Measurements from ENCODE around the gene M1AP. TPM values are rescaled to one million over a fixed set of nuclear protein-coding genes. Genes with fewer than 3 reads are reported as not detected.

The M1AP gene
- polyA plus RNA-seq, 1 of the 3 experiments (the other 2 are of a cell fraction) = 0.02 TPM

DNA sequence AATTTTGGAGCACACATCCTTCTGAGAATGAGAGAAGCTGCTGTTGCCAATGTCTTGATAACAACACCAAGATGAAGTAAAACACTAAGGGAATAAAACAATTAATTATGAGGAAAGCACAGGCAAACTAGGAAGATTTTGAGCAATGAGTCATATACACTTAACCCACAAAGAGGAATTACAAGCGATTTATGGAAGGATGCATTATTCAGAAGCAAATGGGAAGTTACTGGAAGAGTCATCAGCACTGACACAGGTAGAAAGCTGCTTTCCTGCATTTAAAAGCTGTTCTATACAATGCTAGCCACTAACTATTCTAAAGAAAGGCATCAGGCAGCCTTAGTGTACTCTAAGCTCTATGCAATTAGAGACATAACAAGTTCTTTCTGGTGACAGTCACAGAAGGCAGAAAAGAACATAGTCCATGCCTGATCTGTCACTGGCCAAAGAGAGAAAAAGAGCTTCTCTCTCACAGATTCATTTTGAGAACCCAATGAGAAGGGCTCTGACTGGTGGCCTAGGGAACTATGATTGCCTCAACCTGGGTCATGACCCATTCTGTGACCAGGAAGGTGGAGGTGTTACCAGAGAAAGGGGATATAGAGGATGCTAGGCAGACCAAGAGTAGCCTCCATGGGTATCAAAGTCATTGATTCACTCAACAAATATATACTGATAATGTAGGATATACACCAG is 45.4 kb downstream of the M1AP start:
- no peaks in the 10 kb centered on the region for H3K36me3 ChIP-seq (replicated peaks in 1 of 2; ENCODE audit: control insufficient read depth in 1 of 2, insufficient read depth in 2 of 2, low read length in 1 of 2)
- peaks cover 3 to 4% of the 10 kb centered on the region in 2 experiments; a peak in 3 of 4 replicates for H3K4me1 ChIP-seq (ENCODE audit: control insufficient read depth in 1 of 2, insufficient read depth in 2 of 2, low read depth in 1 of 2, low read length in 1 of 2)
- H3K4me3 ChIP-seq (ENCODE audit: low read depth in 2 of 2, low read length in 1 of 2) = no peak overlapping the region
- H3K9me3 ChIP-seq = no peaks in the 10 kb centered on the region
- H3K27me3 ChIP-seq (ENCODE audit: insufficient read depth) = peaks cover 9% of the 10 kb centered on the region; the same call in 1 of the 2 replicates
- peak overlapping the region; percentile 11; the same call in 1 of the 2 replicates for H3K4me2 ChIP-seq
- ChIA-PET POLR2A (no interaction called here), CTCF (interaction anchor here (1.5 to 4.4 kb wide), 2 partner anchors 14 to 17 kb away, joined by 3 to 13 read pairs; no protein-coding TSS in a partner anchor)
- H3K27ac ChIP-seq (ENCODE audit: low read depth in 2 of 2, low read length in 1 of 2) = peak overlapping the region in 1 of 2 experiments; percentile 89; a peak in 2 of 4 replicates
- WGBS (ENCODE audit: low lambda C conversion rate) = 10% methylated on average over 1 of the region's 1 CpG
- no peak for DNase-seq
- H3F3A ChIP-seq (replicated peaks; ENCODE audit: insufficient read depth) = peaks cover 11% of the 10 kb centered on the region
- H2AFZ ChIP-seq (ENCODE audit: low read depth) = no peak overlapping the region
- no peaks in the 10 kb centered on the region for H3K9me2 ChIP-seq
- H3K79me2 ChIP-seq (ENCODE audit: insufficient read depth) = no peaks in the 10 kb centered on the region; the same call in 1 of the 2 replicates
- TF ChIP-seq RFX5 (IDR thresholded peaks at IDR 0.05; ENCODE audit: low read length) = no peak
- TF ChIP-seq, protein P1, sequence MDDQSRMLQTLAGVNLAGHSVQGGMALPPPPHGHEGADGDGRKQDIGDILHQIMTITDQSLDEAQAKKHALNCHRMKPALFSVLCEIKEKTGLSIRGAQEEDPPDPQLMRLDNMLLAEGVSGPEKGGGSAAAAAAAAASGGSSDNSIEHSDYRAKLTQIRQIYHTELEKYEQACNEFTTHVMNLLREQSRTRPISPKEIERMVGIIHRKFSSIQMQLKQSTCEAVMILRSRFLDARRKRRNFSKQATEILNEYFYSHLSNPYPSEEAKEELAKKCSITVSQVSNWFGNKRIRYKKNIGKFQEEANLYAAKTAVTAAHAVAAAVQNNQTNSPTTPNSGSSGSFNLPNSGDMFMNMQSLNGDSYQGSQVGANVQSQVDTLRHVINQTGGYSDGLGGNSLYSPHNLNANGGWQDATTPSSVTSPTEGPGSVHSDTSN (IDR thresholded peaks at IDR 0.05) = peak; percentile 40; the same call in 1 of the 2 replicates
- TF ChIP-seq GATA2 (CRISPR knock-in tag; IDR thresholded peaks at IDR 0.05) = no peak
- peak; percentile 55 for TF ChIP-seq JUND (IDR thresholded peaks at IDR 0.05)
- no peak for TF ChIP-seq ELF1 (IDR thresholded peaks at IDR 0.05)
- no peak for TF ChIP-seq SMC3 (IDR thresholded peaks at IDR 0.05; ENCODE audit: low read depth, low read length)
- no peak for TF ChIP-seq NFIC (IDR thresholded peaks at IDR 0.05; ENCODE audit: borderline replicate concordance)
- TF ChIP-seq FOSL2 (IDR thresholded peaks at IDR 0.05; ENCODE audit: borderline replicate concordance, low read depth) = peak; percentile 61; the same call in 1 of the 2 replicates
- TF ChIP-seq FOXJ3 (CRISPR knock-in tag; IDR thresholded peaks at IDR 0.05) = no peak
- H4K20me1 ChIP-seq (ENCODE audit: insufficient read depth) = no peaks in the 10 kb centered on the region
- no peak overlapping the region for H3K9ac ChIP-seq

DNA sequence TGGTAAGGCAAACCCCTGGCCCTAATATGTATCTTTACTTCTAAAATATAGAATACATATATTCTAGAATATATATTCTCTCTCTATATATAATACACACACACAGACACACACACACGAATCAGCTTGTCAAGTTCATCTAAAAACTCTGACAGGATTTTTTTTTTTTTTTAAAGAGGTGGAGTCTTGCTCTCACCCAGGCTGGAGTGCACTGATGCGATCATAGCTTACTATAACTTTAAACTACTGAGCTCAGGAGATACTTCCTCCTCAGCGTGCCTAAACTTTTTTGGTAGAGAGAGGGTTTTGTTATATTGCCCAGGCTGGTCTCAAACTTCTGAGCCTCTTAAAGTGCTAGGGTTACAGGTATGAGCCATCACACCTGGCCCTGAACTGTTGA is 48.5 kb downstream of the M1AP start:
- POLR2A ChIA-PET = no interaction called here
- Histone ChIP-seq H3K9me2 (no peaks in the 10 kb centered on the region), H3K27ac (ENCODE audit: low read depth in 2 of 2, low read length in 1 of 2) (no peak overlapping the region)

More for the DNA sequence above, 48.5 kb downstream of the M1AP start:
- no peaks in the 10 kb centered on the region for H3K9me3 ChIP-seq
- H3K36me3 ChIP-seq (replicated peaks in 1 of 2; ENCODE audit: control insufficient read depth in 1 of 2, insufficient read depth in 2 of 2, low read length in 1 of 2) = no peaks in the 10 kb centered on the region
- 52% methylated on average over 3 of the region's 3 CpGs for WGBS (ENCODE audit: low lambda C conversion rate)
- CTCF ChIA-PET = interaction anchor here (2.1 to 4.4 kb wide), 2 partner anchors 11 to 117 kb away, joined by 10 to 13 read pairs; partner anchors contain the start of genes CCDC142 and TTC31
- no peaks in the 10 kb centered on the region for H4K20me1 ChIP-seq (ENCODE audit: insufficient read depth)
- H3F3A ChIP-seq (replicated peaks; ENCODE audit: insufficient read depth) = peaks cover 11% of the 10 kb centered on the region
- H3K4me2 ChIP-seq = no peak overlapping the region
- H3K27me3 ChIP-seq (ENCODE audit: insufficient read depth) = peaks cover 9% of the 10 kb centered on the region; the same call in 1 of the 2 replicates
- no peak for DNase-seq
- no peaks in the 10 kb centered on the region; the same call in 1 of the 2 replicates for H3K79me2 ChIP-seq (ENCODE audit: insufficient read depth)
- TF ChIP-seq RXRA (IDR thresholded peaks at IDR 0.05; ENCODE audit: borderline replicate concordance, low read depth) = no peak
- TF ChIP-seq, protein P2, sequence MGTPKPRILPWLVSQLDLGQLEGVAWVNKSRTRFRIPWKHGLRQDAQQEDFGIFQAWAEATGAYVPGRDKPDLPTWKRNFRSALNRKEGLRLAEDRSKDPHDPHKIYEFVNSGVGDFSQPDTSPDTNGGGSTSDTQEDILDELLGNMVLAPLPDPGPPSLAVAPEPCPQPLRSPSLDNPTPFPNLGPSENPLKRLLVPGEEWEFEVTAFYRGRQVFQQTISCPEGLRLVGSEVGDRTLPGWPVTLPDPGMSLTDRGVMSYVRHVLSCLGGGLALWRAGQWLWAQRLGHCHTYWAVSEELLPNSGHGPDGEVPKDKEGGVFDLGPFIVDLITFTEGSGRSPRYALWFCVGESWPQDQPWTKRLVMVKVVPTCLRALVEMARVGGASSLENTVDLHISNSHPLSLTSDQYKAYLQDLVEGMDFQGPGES (IDR thresholded peaks at IDR 0.05; ENCODE audit: low read depth, low read length) = no peak
- TF ChIP-seq MEF2A (IDR thresholded peaks at IDR 0.05; ENCODE audit: borderline replicate concordance, low read depth) = no peak
- TF ChIP-seq ELF1 (IDR thresholded peaks at IDR 0.05) = no peak
- TF ChIP-seq MXI1 (IDR thresholded peaks at IDR 0.05; ENCODE audit: low read depth, low read length) = no peak
- no peak for TF ChIP-seq RFX5 (IDR thresholded peaks at IDR 0.05; ENCODE audit: low read length)
- TF ChIP-seq FOXM1 (IDR thresholded peaks at IDR 0.05; ENCODE audit: low read depth) = no peak
- no peak for TF ChIP-seq NFIC (IDR thresholded peaks at IDR 0.05; ENCODE audit: borderline replicate concordance)
- TF ChIP-seq TAF1 (IDR thresholded peaks at IDR 0.05; ENCODE audit: borderline replicate concordance, low read depth, low read length) = no peak
- TF ChIP-seq YY1 (IDR thresholded peaks at IDR 0.05; ENCODE audit: low read depth) = no peak
- TF ChIP-seq CHD2 (IDR thresholded peaks at IDR 0.05; ENCODE audit: low read length, partially characterized antibody) = no peak
- no peak for TF ChIP-seq POLR2AphosphoS5 (IDR thresholded peaks at IDR 0.05; ENCODE audit: low read depth, low read length)
- no peak for TF ChIP-seq FOXJ3 (CRISPR knock-in tag; IDR thresholded peaks at IDR 0.05)
- TF ChIP-seq, protein P3, sequence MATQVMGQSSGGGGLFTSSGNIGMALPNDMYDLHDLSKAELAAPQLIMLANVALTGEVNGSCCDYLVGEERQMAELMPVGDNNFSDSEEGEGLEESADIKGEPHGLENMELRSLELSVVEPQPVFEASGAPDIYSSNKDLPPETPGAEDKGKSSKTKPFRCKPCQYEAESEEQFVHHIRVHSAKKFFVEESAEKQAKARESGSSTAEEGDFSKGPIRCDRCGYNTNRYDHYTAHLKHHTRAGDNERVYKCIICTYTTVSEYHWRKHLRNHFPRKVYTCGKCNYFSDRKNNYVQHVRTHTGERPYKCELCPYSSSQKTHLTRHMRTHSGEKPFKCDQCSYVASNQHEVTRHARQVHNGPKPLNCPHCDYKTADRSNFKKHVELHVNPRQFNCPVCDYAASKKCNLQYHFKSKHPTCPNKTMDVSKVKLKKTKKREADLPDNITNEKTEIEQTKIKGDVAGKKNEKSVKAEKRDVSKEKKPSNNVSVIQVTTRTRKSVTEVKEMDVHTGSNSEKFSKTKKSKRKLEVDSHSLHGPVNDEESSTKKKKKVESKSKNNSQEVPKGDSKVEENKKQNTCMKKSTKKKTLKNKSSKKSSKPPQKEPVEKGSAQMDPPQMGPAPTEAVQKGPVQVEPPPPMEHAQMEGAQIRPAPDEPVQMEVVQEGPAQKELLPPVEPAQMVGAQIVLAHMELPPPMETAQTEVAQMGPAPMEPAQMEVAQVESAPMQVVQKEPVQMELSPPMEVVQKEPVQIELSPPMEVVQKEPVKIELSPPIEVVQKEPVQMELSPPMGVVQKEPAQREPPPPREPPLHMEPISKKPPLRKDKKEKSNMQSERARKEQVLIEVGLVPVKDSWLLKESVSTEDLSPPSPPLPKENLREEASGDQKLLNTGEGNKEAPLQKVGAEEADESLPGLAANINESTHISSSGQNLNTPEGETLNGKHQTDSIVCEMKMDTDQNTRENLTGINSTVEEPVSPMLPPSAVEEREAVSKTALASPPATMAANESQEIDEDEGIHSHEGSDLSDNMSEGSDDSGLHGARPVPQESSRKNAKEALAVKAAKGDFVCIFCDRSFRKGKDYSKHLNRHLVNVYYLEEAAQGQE (IDR thresholded peaks at IDR 0.05; ENCODE audit: low read depth, low read length) = no peak
- TF ChIP-seq, protein P4, sequence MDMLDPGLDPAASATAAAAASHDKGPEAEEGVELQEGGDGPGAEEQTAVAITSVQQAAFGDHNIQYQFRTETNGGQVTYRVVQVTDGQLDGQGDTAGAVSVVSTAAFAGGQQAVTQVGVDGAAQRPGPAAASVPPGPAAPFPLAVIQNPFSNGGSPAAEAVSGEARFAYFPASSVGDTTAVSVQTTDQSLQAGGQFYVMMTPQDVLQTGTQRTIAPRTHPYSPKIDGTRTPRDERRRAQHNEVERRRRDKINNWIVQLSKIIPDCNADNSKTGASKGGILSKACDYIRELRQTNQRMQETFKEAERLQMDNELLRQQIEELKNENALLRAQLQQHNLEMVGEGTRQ (IDR thresholded peaks at IDR 0.05; ENCODE audit: borderline replicate concordance, low read depth, low read length) = no peak
- no peak for TF ChIP-seq GABPA (IDR thresholded peaks at IDR 0.05; ENCODE audit: low read depth)
- H2AFZ ChIP-seq (ENCODE audit: low read depth) = no peak overlapping the region
- peaks cover 4 to 5% of the 10 kb centered on the region in 2 experiments; a peak in 3 of 4 replicates for H3K4me1 ChIP-seq (ENCODE audit: control insufficient read depth in 1 of 2, insufficient read depth in 2 of 2, low read depth in 1 of 2, low read length in 1 of 2)
- no peak overlapping the region for H3K9ac ChIP-seq
- no peak overlapping the region for H3K4me3 ChIP-seq (ENCODE audit: low read depth in 2 of 2, low read length in 1 of 2)

Data from SK-N-SH (cell line).